H9 (cell line): ENCODE data around the gene SUPT3H. TPM values are rescaled to one million over a fixed set of nuclear protein-coding genes. Genes with fewer than 3 reads are reported as not detected.

Experiments used
- DNase-seq: peaks from one replicate; pipeline ENCODE4 v3.0.0-alpha.2; 2017
- H2AFZ ChIP-seq: one replicate; pipeline ENCODE4 v1.6.1; 2013; ENCODE audit warnings: mild to moderate bottlenecking, low read length, control low read depth, moderate library complexity
- H2AK5ac ChIP-seq: 2 replicates; pipeline ENCODE4 v1.6.1; 2013; ENCODE audit warnings: low read length, control low read depth, mixed read lengths; ENCODE audit not compliant: insufficient read length
- H2BK120ac ChIP-seq: one replicate; pipeline ENCODE4 v1.6.1; 2013; ENCODE audit warnings: low read depth, mild to moderate bottlenecking, low read length, control low read depth, inconsistent platforms; ENCODE audit not compliant: poor library complexity, severe bottlenecking
- H2BK12ac ChIP-seq: 2 replicates; pipeline ENCODE4 v1.6.1; 2013; ENCODE audit warnings: low read length, control low read depth, mixed read lengths, low read depth; ENCODE audit not compliant: insufficient read length
- H2BK15ac ChIP-seq: 2 replicates; pipeline ENCODE4 v1.6.1; 2013; ENCODE audit warnings: low read depth, low read length, control low read depth
- H2BK20ac ChIP-seq: one replicate; pipeline ENCODE4 v1.6.1; 2013; ENCODE audit warnings: low read depth, mild to moderate bottlenecking, low read length, control low read depth, inconsistent platforms; ENCODE audit not compliant: poor library complexity, severe bottlenecking
- H2BK5ac ChIP-seq: 2 replicates; pipeline ENCODE4 v1.6.1; 2013; ENCODE audit warnings: low read length, control low read depth, mixed read lengths; ENCODE audit not compliant: insufficient read length
- H3K14ac ChIP-seq: 2 replicates; pipeline ENCODE4 v1.6.1; 2013; ENCODE audit warnings: low read length, control low read depth; ENCODE audit not compliant: insufficient read depth
- H3K18ac ChIP-seq: 2 replicates; pipeline ENCODE4 v1.6.1; 2013; ENCODE audit warnings: low read depth, mild to moderate bottlenecking, mixed read lengths, low read length, control low read depth; ENCODE audit not compliant: insufficient read length
- H3K23ac ChIP-seq: 2 replicates; pipeline ENCODE4 v1.6.1; 2013; ENCODE audit warnings: low read length, control low read depth, mixed read lengths, low read depth; ENCODE audit not compliant: insufficient read length
- H3K23me2 ChIP-seq: 2 replicates; pipeline ENCODE4 v1.6.1; 2013; ENCODE audit warnings: low read depth, mild to moderate bottlenecking, mixed read lengths, low read length, control low read depth; ENCODE audit not compliant: insufficient read length, poor library complexity, severe bottlenecking
- H3K27ac ChIP-seq: 2 replicates; pipeline ENCODE4 v1.5.1; 2013; ENCODE audit warnings: low read length, control low read depth, mixed read lengths, low read depth; ENCODE audit not compliant: insufficient read length
- H3K27me3 ChIP-seq: 2 replicates; pipeline ENCODE4 v1.6.1; 2013; ENCODE audit warnings: low read length, control low read depth, inconsistent platforms; ENCODE audit not compliant: insufficient read depth
- H3K4ac ChIP-seq: 2 replicates; pipeline ENCODE4 v1.6.1; 2013; ENCODE audit warnings: low read depth, mild to moderate bottlenecking, control low read depth, inconsistent platforms, low read length, moderate library complexity
- H3K4me1 ChIP-seq: 2 replicates; pipeline ENCODE4 v1.6.1; 2013; ENCODE audit warnings: low read length, control low read depth, inconsistent platforms; ENCODE audit not compliant: insufficient read depth
- H3K4me2 ChIP-seq: 2 replicates; pipeline ENCODE4 v1.6.1; 2013; ENCODE audit warnings: low read length, control low read depth, mixed read lengths; ENCODE audit not compliant: insufficient read length, insufficient read depth
- H3K56ac ChIP-seq: 2 replicates; pipeline ENCODE4 v1.6.1; 2013; ENCODE audit warnings: low read depth, mild to moderate bottlenecking, mixed read lengths, low read length, control low read depth; ENCODE audit not compliant: insufficient read length
- H3K79me1 ChIP-seq: 2 replicates; pipeline ENCODE4 v1.6.1; 2013; ENCODE audit warnings: low read depth, mild to moderate bottlenecking, moderate library complexity, low read length, control low read depth, inconsistent platforms; ENCODE audit not compliant: insufficient read depth, poor library complexity, severe bottlenecking
- H3K79me2 ChIP-seq: 2 replicates; pipeline ENCODE4 v1.6.1; 2013; ENCODE audit warnings: low read length, control low read depth, inconsistent platforms; ENCODE audit not compliant: insufficient read depth
- H3K9ac ChIP-seq: 2 replicates; pipeline ENCODE4 v1.6.1; 2013; ENCODE audit warnings: low read length, control low read depth, mixed read lengths; ENCODE audit not compliant: insufficient read length; ENCODE audit errors: extremely low read depth
- H3K9me3 ChIP-seq: one replicate; pipeline ENCODE4 v1.6.1; 2013; ENCODE audit warnings: low read depth, low read length, inconsistent platforms; ENCODE audit not compliant: control insufficient read depth
- H3T11ph ChIP-seq: one replicate; pipeline ENCODE4 v1.6.1; 2013; ENCODE audit warnings: mild to moderate bottlenecking, low read length, control low read depth, inconsistent platforms
- H4K20me1 ChIP-seq: one replicate; pipeline ENCODE4 v1.6.1; 2013; ENCODE audit not compliant: control insufficient read depth, insufficient read length, insufficient read depth
- H4K5ac ChIP-seq: 2 replicates; pipeline ENCODE4 v1.6.1; 2013; ENCODE audit warnings: low read depth, mild to moderate bottlenecking, mixed read lengths, low read length, control low read depth; ENCODE audit not compliant: insufficient read length
- H4K8ac ChIP-seq: replicated peaks from 2 replicates; pipeline ENCODE4 v1.6.1; 2013; ENCODE audit warnings: low read length, control low read depth, mixed read lengths, low read depth; ENCODE audit not compliant: insufficient read length
- H4K91ac ChIP-seq: 2 replicates; pipeline ENCODE4 v1.6.1; 2013; ENCODE audit warnings: low read depth, mild to moderate bottlenecking, moderate library complexity, mixed read lengths, low read length, control low read depth; ENCODE audit not compliant: insufficient read length
- H3K27ac Mint-ChIP-seq, 3 experiments: 2 replicates in 2 of 3; 3 replicates in 1 of 3; pipeline ENCODE4 v1.8.0; 2020 to 2021; ENCODE audit warnings: mixed read lengths in 3 of 3, mild to moderate bottlenecking in 1 of 3, moderate library complexity in 1 of 3
- H3K27me3 Mint-ChIP-seq: 2 replicates; pipeline ENCODE4 v1.8.0; 2021; ENCODE audit warnings: low read depth, mild to moderate bottlenecking, moderate library complexity, mixed read lengths
- H3K36me3 Mint-ChIP-seq, 3 experiments: 2 replicates in 2 of 3; 3 replicates in 1 of 3; pipeline ENCODE4 v1.8.0; 2020 to 2021; ENCODE audit warnings: low read depth in 3 of 3, mixed read lengths in 3 of 3; ENCODE audit not compliant: insufficient read depth in 1 of 3
- H3K4me1 Mint-ChIP-seq, 2 experiments: 2 replicates each; pipeline ENCODE4 v1.8.0; 2020; ENCODE audit warnings: mixed read lengths in 2 of 2
- H3K4me3 Mint-ChIP-seq, 2 experiments: 2 replicates in 1 of 2; 3 replicates in 1 of 2; pipeline ENCODE4 v1.8.0; 2020 to 2021; ENCODE audit warnings: mild to moderate bottlenecking in 2 of 2, mixed read lengths in 2 of 2, moderate library complexity in 1 of 2
- H3K9me3 Mint-ChIP-seq, 2 experiments: 2 replicates in 1 of 2; 3 replicates in 1 of 2; pipeline ENCODE4 v1.8.0; 2020; ENCODE audit warnings: mild to moderate bottlenecking in 2 of 2, mixed read lengths in 2 of 2, moderate library complexity in 1 of 2
- WGBS: extraction: QIAGEN DNeasy Blood & Tissue Kit; methylation state at CpG from one replicate; pipeline ENCODE4 v1.1.7; 2013; ENCODE audit warnings: missing lambda C conversion rate, low lambda C conversion rate, mixed read lengths; ENCODE audit not compliant: insufficient read length; ENCODE audit errors: extremely low coverage; 5-methylcytosine and 5-hydroxymethylcytosine counted together
- total RNA-seq: library from RNA; stranded (reverse); gene quantifications from 2 replicates; pipeline ENCODE4 v1.2.1, GENCODE V29; 2021
- TF ChIP-seq, protein P1 (sequence below): fragments of 200-600 bp; sonication (generic); conservative IDR thresholded peaks from 3 replicates; pipeline ENCODE4 v1.8.0; 2021; ENCODE audit warnings: antibody characterized with exemption, mild to moderate bottlenecking

The SUPT3H gene
- total RNA-seq, 1 experiment from 2014 or later: 22.5 TPM

DNA sequence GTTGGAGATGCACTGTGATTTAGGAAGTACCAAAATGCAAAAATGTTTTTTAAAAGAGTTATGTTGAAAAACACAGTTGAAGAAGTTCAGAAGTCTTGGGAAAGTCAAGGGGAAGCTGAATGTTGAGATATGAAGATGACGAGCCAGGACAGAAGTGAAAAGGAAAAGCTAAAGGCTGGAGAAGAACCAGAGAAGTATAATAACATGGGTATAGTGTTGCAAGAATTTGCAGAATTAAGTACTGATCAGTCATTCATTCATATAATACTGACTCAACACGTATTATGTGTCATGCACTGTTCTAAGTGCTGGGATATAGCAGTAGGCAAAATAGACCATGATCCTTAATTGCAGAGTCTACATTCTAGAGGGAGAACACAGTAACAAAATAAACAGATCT lies 557.4 kb downstream of the SUPT3H start:
- Histone ChIP-seq H4K20me1 (no peaks in the 10 kb centered on the region), H3K27me3 (no peaks in the 10 kb centered on the region), H3K79me1 (no peaks in the 10 kb centered on the region), H2BK20ac (no peak overlapping the region), H3K4me2 (no peak overlapping the region), H3K56ac (no peak overlapping the region), H4K5ac (no peak overlapping the region), H3K27ac (no peak overlapping the region), H3K79me2 (no peaks in the 10 kb centered on the region), H3K9ac (no peak overlapping the region), H3K14ac (no peak overlapping the region), H2BK12ac (no peak overlapping the region), H3K18ac (no peak overlapping the region), H2BK120ac (no peak overlapping the region), H3K4ac (no peak overlapping the region), H3T11ph (no peak overlapping the region), H2BK5ac (no peak overlapping the region), H4K8ac (no peak overlapping the region), H2AK5ac (no peak overlapping the region), H3K23me2 (no peaks in the 10 kb centered on the region), H3K4me1 (no peaks in the 10 kb centered on the region; the same call in 1 of the 2 replicates), H3K23ac (no peak overlapping the region), H2AFZ (no peak overlapping the region), H4K91ac (no peak overlapping the region), H3K9me3 (no peaks in the 10 kb centered on the region), H2BK15ac (no peak overlapping the region)
- Mint-ChIP-seq H3K9me3 (peaks cover 4 to 7% of the 10 kb centered on the region in 2 experiments; a peak in 3 of 5 replicates), H3K27ac (no peak overlapping the region), H3K4me1 (peaks cover 9 to 11% of the 10 kb centered on the region in 2 experiments; a peak in 2 of 4 replicates), H3K27me3 (no peaks in the 10 kb centered on the region), H3K36me3 (peaks cover 0 to 12% (median 2%) of the 10 kb centered on the region in 3 experiments; a peak in 4 of 7 replicates), H3K4me3 (no peak overlapping the region)
- TF ChIP-seq, protein P1, sequence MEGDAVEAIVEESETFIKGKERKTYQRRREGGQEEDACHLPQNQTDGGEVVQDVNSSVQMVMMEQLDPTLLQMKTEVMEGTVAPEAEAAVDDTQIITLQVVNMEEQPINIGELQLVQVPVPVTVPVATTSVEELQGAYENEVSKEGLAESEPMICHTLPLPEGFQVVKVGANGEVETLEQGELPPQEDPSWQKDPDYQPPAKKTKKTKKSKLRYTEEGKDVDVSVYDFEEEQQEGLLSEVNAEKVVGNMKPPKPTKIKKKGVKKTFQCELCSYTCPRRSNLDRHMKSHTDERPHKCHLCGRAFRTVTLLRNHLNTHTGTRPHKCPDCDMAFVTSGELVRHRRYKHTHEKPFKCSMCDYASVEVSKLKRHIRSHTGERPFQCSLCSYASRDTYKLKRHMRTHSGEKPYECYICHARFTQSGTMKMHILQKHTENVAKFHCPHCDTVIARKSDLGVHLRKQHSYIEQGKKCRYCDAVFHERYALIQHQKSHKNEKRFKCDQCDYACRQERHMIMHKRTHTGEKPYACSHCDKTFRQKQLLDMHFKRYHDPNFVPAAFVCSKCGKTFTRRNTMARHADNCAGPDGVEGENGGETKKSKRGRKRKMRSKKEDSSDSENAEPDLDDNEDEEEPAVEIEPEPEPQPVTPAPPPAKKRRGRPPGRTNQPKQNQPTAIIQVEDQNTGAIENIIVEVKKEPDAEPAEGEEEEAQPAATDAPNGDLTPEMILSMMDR: no peak
- no peak for DNase-seq
- WGBS: no CpG with 5 or more reads among the region's 2 CpGs
